Bronchial epithelial cell (primary cell): ENCODE results near the gene ZCCHC17. TPM values are rescaled to one million over a fixed set of nuclear protein-coding genes. Genes with fewer than 3 reads are reported as not detected.

ENCODE experiments used
- DNase-seq: peaks from one replicate; pipeline ENCODE4 v3.0.0-alpha.2; 2010; ENCODE audit warnings: low read depth
- FAIRE-seq: peaks from 2 replicates; lab custom pipeline; 2011; peaks lifted over from hg19 to GRCh38; lab: Jason Lieb, UNC
- H3K27me3 ChIP-seq: 2 replicates; pipeline ENCODE4 v1.5.1; 2011; ENCODE audit warnings: low read length; ENCODE audit not compliant: control insufficient read depth, insufficient read depth
- H3K36me3 ChIP-seq: 2 replicates; pipeline ENCODE4 v1.5.1; 2011; ENCODE audit warnings: low read length; ENCODE audit not compliant: control insufficient read depth, insufficient read depth
- H3K4me3 ChIP-seq: 2 replicates; pipeline ENCODE4 v1.5.1; 2011; ENCODE audit warnings: mild to moderate bottlenecking, low read depth, low read length, control low read depth
- CTCF ChIP-seq: IDR thresholded peaks from 2 replicates; pipeline ENCODE4 v1.5.1; 2011; ENCODE audit warnings: mild to moderate bottlenecking, moderate library complexity, low read length, control low read depth, inconsistent platforms; ENCODE audit not compliant: insufficient read depth, severe bottlenecking
- total RNA-seq: library from RNA; depleted of rRNA; stranded (reverse); fragments of >200 nt; gene quantifications from 2 replicates; pipeline ENCODE4 v1.2.1, GENCODE V29; 2014

The ZCCHC17 gene
- total RNA-seq, 1 donor from 2014 or later, result 35.8 TPM

- no peak for TF ChIP-seq CTCF
- Histone ChIP-seq H3K4me3 (no peak overlapping the region), H3K27me3 (no peaks in the 10 kb centered on the region), H3K36me3 (no peaks in the 10 kb centered on the region)
- peak; percentile 87 for DNase-seq
- peak; percentile 88 for FAIRE-seq
Observed at GRCh38 chr1:31390071-31390470, 93.2 kb downstream of the ZCCHC17 start.

- no peak for DNase-seq
- H3K4me3 ChIP-seq, result no peak overlapping the region
- no peak for FAIRE-seq
- H3K36me3 ChIP-seq, result no peaks in the 10 kb centered on the region
- no peak for TF ChIP-seq CTCF
- H3K27me3 ChIP-seq, result no peaks in the 10 kb centered on the region
Observed at GRCh38 chr1:31393463-31393862, 96.6 kb downstream of the ZCCHC17 start.

GRCh38 chr1:31394584-31395193 is 97.9 kb downstream of the ZCCHC17 start:
- H3K4me3 ChIP-seq, result no peak overlapping the region
- H3K27me3 ChIP-seq, result no peaks in the 10 kb centered on the region
- peak; percentile 97 for TF ChIP-seq CTCF
- FAIRE-seq, result no peak
- peak; percentile 77 for DNase-seq
- H3K36me3 ChIP-seq, result no peaks in the 10 kb centered on the region

GRCh38 chr1:31396633-31397351 is 100.0 kb downstream of the ZCCHC17 start:
- DNase-seq (peak; percentile 100), FAIRE-seq (no peak)
- Histone ChIP-seq H3K4me3 (no peak overlapping the region), H3K36me3 (no peaks in the 10 kb centered on the region), H3K27me3 (no peaks in the 10 kb centered on the region)
- TF ChIP-seq CTCF, result peak; percentile 34

- H3K36me3 ChIP-seq, result no peaks in the 10 kb centered on the region
- no peak for TF ChIP-seq CTCF
- DNase-seq, result peak; percentile 62
- H3K4me3 ChIP-seq, result no peak overlapping the region
- no peak for FAIRE-seq
- no peaks in the 10 kb centered on the region for H3K27me3 ChIP-seq
Observed at GRCh38 chr1:31397360-31398095, 100.7 kb downstream of the ZCCHC17 start.
